Naive thymus-derived CD8-positive, alpha-beta T cell (primary cell): ENCODE measurements around the gene LEKR1. TPM values are rescaled to one million over a fixed set of nuclear protein-coding genes. Genes with fewer than 3 reads are reported as not detected.
"Not testable (repeated sequence)": the region's sequence is repeated elsewhere in the genome, so short reads cannot be mapped to it uniquely, and the experiment has no call there.

Source experiments
- ATAC-seq, 2 donors: fragments of 150-1000 bp; cut with Tn5 transposase in 1 of 2; sonication (Bioruptor Pico), chemical (Tn5 transposase) in 1 of 2; 1 replicate in 1 of 2; 2 replicates in 1 of 2; pipeline ENCODE4 v1.10.0; 2021; ENCODE audit warnings: mild to moderate bottlenecking in 2 of 2, moderate library complexity in 2 of 2
- POLR2A ChIA-PET: fragments of 350-600 bp; sonication (Branson Sonifier 250); formaldehyde crosslinking; loops from one replicate; lab custom pipeline; 2021; ENCODE audit warnings: antibody characterized with exemption; lab: Charles Lee
- DNase-seq, 10 donors: peaks; one replicate each; pipeline versions ENCODE4 v3.0.0 to v3.0.0-alpha.2; 2020 to 2022
- H3K27ac Mint-ChIP-seq, 10 donors: one replicate each; pipeline ENCODE4 v1.8.0; 2020 to 2022; ENCODE audit warnings: mild to moderate bottlenecking in 10 of 10, mixed read lengths in 10 of 10, moderate library complexity in 4 of 10, inconsistent platforms in 1 of 10
- H3K27me3 Mint-ChIP-seq, 5 donors: one replicate each; pipeline ENCODE4 v1.8.0; 2021 to 2022; ENCODE audit warnings: mixed read lengths in 5 of 5
- H3K36me3 Mint-ChIP-seq, 3 donors: one replicate each; pipeline ENCODE4 v1.8.0; 2020 to 2022; ENCODE audit warnings: mixed read lengths in 3 of 3, mild to moderate bottlenecking in 2 of 3, inconsistent platforms in 1 of 3
- H3K4me1 Mint-ChIP-seq, 4 donors: one replicate each; pipeline ENCODE4 v1.8.0; 2021 to 2022; ENCODE audit warnings: mixed read lengths in 4 of 4
- H3K4me3 Mint-ChIP-seq, 10 donors: one replicate each; pipeline ENCODE4 v1.8.0; 2020 to 2022; ENCODE audit warnings: mild to moderate bottlenecking in 10 of 10, mixed read lengths in 10 of 10, moderate library complexity in 6 of 10, inconsistent platforms in 1 of 10
- H3K9me3 Mint-ChIP-seq, 9 donors: one replicate each; pipeline ENCODE4 v1.8.0; 2020 to 2022; ENCODE audit warnings: mixed read lengths in 9 of 9, mild to moderate bottlenecking in 3 of 9, inconsistent platforms in 1 of 9, moderate library complexity in 1 of 9
- polyA plus RNA-seq, 3 donors: library from polyadenylated mRNA; unstranded; fragments of 300-500 nt; fragmentation: Illumina TruSeq; gene quantifications; one replicate each; pipeline ENCODE4 v1.2.3, GENCODE V29; 2021
- total RNA-seq, 8 experiments: library from RNA in 2 of 8; stranded (reverse) in 2 of 8; gene quantifications; one replicate each; pipeline ENCODE4 v1.2.3 and lab custom pipeline; 2021 to 2026

Gene LEKR1
- total and polyA plus RNA-seq, 5 experiments from 2014 or later: 0.33 to 3.0 (median 1.4) TPM

DNA sequence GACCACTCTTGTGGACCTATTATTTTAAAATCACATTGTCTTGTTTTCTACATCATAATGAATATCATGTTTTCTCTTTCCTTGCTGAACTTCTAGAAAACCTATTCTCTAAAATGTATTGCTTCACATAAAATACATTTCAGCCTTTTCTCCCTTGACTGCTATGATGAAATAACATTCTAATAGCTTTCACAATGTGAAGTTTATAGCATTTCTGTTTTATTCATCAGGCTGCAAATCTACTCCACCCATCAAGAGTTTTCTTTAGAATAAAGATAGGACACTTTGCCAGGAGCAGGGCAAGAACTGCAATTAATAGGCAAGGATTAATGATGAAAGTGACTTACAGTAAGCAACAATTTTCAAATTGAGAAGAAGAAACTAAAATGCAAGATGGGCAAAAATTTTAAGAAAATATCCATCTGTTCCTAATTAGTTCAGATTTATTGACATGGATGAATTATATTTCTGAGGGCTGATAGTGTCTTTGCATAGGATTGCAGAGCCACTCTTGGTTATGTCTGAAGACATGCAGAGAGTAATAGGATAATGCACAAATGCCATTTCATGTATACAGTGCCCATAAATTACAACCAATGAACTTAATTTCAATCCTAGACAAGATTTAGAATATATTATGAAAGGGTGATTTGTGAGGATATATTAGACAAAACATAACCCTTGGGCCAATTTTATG, 21.7 kb downstream of the LEKR1 start:
- H3K9me3 Mint-ChIP-seq: no peaks in the 10 kb centered on the region
- no peak overlapping the region for H3K27ac Mint-ChIP-seq
- POLR2A ChIA-PET: no interaction called here
- no peak for ATAC-seq
- no peak overlapping the region for H3K4me3 Mint-ChIP-seq
- H3K27me3 Mint-ChIP-seq: peaks cover 0 to 2% (median 0%) of the 10 kb centered on the region in 5 donors
- peaks cover 0 to 3% (median 0%) of the 10 kb centered on the region in 3 donors for H3K36me3 Mint-ChIP-seq
- no peak for DNase-seq
- no peaks in the 10 kb centered on the region for H3K4me1 Mint-ChIP-seq

DNA sequence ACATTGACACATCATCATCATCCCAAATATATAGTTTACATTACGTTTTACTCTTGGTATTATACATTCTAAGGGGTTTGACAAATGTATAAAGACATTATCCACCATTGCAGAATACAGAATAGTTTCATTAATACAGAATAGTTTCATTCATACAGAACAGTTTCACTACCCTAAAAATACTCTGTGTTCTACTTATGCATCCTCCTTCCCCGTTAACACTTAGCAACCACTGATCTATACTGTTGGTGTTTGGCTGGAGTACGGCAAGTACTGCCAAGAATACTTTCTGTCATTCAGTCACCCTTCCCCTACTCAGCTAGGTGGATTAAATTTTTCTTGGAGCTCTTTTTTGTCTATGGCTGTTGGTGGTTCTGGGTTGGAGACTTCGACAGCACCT, 33.4 kb downstream of the LEKR1 start:
- Mint-ChIP-seq H3K36me3 (no peaks in the 10 kb centered on the region), H3K4me1 (peaks cover 0 to 2% (median 0%) of the 10 kb centered on the region in 4 donors), H3K27ac (no peak overlapping the region), H3K4me3 (no peak overlapping the region), H3K9me3 (no peaks in the 10 kb centered on the region), H3K27me3 (no peaks in the 10 kb centered on the region)
- DNase-seq (no peak), ATAC-seq (no peak)
- POLR2A ChIA-PET: no interaction called here

DNA sequence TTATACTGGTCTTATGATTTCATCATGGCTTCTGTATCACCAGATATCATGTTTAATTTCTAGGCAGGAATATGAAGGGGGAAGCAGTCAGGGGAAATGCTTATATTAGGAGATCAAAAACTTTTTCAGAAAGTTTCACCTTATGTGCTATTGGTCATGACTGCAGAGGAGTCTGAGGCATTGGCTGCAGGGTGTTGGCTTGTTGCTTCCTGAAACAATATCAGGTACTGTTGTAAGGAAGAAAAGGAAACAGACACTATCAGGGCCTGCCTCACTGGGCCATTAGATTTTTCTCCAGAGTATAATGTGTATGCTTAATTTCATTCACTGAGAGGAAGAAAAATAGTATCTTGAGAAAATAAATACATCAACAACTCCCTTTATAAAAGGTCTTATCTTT, 34.7 kb downstream of the LEKR1 start:
- no peak overlapping the region for H3K4me3 Mint-ChIP-seq
- no peaks in the 10 kb centered on the region for H3K36me3 Mint-ChIP-seq
- H3K27me3 Mint-ChIP-seq: no peaks in the 10 kb centered on the region
- H3K27ac Mint-ChIP-seq: no peak overlapping the region
- ATAC-seq: no peak
- no peaks in the 10 kb centered on the region for H3K9me3 Mint-ChIP-seq
- DNase-seq: no peak
- peaks cover 0 to 2% (median 0%) of the 10 kb centered on the region in 4 donors for H3K4me1 Mint-ChIP-seq
- POLR2A ChIA-PET: no interaction called here

DNA sequence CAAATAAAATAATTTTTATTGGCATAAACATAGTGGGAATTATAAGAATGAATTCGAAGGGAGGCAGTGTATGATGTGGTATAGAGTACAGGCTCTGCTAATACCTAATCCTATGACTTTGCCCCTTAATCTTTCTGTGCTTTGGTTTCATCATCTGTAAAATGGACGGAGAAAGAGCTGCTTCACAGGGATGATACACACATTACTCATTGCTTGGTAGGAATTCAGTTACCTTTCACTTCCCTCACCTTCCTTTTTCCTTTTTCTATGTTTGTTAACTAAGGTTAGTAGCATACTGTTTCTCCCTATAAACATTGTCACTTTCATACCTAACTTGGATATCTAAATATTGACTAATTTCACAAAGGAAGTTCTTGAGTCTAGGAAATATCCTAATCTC, 36.2 kb downstream of the LEKR1 start:
- H3K4me1 Mint-ChIP-seq: peaks cover 0 to 2% (median 0%) of the 10 kb centered on the region in 4 donors
- DNase-seq: no peak
- ATAC-seq: no peak
- no peaks in the 10 kb centered on the region for H3K27me3 Mint-ChIP-seq
- no peak overlapping the region for H3K27ac Mint-ChIP-seq
- no peaks in the 10 kb centered on the region for H3K9me3 Mint-ChIP-seq
- H3K36me3 Mint-ChIP-seq: no peaks in the 10 kb centered on the region
- no peak overlapping the region for H3K4me3 Mint-ChIP-seq
- POLR2A ChIA-PET: no interaction called here

DNA sequence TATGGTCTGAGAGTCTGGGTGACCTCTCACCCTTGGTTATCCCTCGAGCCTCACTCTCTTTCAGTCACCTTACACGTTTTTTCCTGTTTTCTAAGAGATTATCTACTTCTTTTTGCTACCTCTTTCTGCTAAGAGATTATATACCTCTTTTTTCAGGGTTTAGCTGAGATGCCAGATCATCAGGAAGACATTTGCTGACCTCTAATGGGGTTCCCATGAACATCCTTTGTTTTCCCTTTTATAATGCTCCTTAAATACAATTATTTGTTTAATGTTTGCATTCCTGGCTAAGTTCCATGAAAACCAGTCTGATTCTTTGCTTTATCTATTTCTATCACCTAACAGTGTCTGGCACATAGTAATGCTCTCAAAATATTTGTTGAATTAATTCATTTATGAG, 39.6 kb downstream of the LEKR1 start:
- Mint-ChIP-seq H3K27ac (no peak overlapping the region), H3K4me1 (no peaks in the 10 kb centered on the region), H3K27me3 (no peaks in the 10 kb centered on the region), H3K4me3 (no peak overlapping the region), H3K36me3 (no peaks in the 10 kb centered on the region), H3K9me3 (no peaks in the 10 kb centered on the region)
- POLR2A ChIA-PET: no interaction called here
- ATAC-seq (no peak), DNase-seq (no peak)

DNA sequence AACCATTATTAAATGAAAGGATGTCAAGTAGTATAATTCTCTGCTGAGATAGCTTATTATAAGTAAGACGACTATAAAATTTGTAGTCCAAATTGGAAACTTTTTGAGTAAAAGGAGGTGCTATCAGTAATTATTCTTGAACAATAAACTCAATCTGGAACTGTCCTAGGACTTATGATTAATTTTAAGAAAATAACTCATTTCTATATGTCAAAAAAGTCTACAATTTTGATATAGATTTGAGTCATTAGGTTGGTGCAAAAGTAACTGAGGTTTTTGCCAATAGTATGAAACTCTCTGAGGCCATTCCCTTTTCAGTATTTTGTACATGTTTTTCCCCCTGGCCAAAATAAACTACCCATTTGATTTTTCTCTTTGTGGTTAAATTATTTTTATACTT, 41.0 kb downstream of the LEKR1 start:
- H3K4me1 Mint-ChIP-seq: no peaks in the 10 kb centered on the region
- no peak overlapping the region for H3K27ac Mint-ChIP-seq
- H3K27me3 Mint-ChIP-seq: no peaks in the 10 kb centered on the region
- DNase-seq: no peak
- POLR2A ChIA-PET: no interaction called here
- H3K9me3 Mint-ChIP-seq: peaks cover 0 to 8% (median 7%) of the 10 kb centered on the region in 9 donors
- no peak overlapping the region for H3K4me3 Mint-ChIP-seq
- peaks cover 0 to 8% (median 7%) of the 10 kb centered on the region in 3 donors for H3K36me3 Mint-ChIP-seq
- no peak for ATAC-seq

GRCh38 chr3:156867920-156868319, 41.8 kb downstream of the LEKR1 start:
- Mint-ChIP-seq H3K27ac (no peak overlapping the region), H3K36me3 (peaks cover 0 to 12% (median 12%) of the 10 kb centered on the region in 3 donors), H3K27me3 (peaks cover 0 to 1% (median 0%) of the 10 kb centered on the region in 5 donors), H3K9me3 (peaks cover 0 to 15% (median 14%) of the 10 kb centered on the region in 9 donors), H3K4me1 (no peaks in the 10 kb centered on the region), H3K4me3 (no peak overlapping the region)
- DNase-seq: no peak
- ATAC-seq: no peak
- POLR2A ChIA-PET: no interaction called here

DNA sequence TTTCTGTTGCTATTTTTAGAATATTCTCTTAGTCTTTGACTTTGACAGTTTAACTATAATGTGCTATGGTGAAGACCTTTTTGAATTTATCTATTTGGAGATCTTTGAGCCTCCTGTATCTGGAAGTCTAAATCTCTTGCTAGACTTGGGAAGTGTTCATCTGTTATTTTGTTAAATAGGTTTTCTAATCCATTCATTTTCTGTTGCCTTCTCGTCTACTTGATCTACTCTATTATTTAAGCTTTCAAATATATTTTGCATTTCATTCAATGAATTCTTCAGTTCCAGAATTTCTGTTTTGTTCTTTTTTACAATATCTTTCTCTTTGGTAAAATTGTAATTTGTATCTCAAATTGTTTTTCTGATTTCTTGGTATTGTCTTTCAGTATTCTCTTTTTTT, 47.8 kb downstream of the LEKR1 start:
- no peak for ATAC-seq
- peaks cover 0 to 8% (median 0%) of the 10 kb centered on the region in 5 donors for H3K27me3 Mint-ChIP-seq
- DNase-seq: no peak
- H3K27ac Mint-ChIP-seq: no peak overlapping the region
- H3K9me3 Mint-ChIP-seq: peaks cover 0 to 73% (median 56%) of the 10 kb centered on the region in 9 donors
- H3K4me3 Mint-ChIP-seq: no peak overlapping the region
- POLR2A ChIA-PET: no interaction called here
- H3K4me1 Mint-ChIP-seq: no peaks in the 10 kb centered on the region
- H3K36me3 Mint-ChIP-seq: peaks cover under 1 to 48% (median 43%) of the 10 kb centered on the region in 3 donors

DNA sequence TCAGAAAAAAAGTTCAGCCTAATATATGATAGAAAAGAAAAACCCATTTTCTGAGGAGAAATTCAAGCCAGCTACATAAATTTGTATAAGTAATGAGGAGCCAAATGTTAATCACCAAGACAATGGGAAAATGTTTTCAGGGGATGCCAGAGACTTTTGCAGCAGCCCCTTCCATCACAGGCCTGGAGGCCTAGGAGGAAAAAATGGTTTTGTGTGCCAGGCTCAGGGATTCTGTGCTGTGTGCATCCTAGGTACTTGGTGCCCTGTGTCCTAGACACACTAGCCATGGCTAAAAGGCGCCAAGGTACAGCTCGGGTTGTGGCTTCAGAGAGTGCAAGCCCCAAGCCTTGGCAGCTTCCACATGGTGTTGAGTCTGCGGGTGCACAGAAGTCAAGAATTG, 53.3 kb downstream of the LEKR1 start:
- H3K27ac Mint-ChIP-seq, ATAC-seq, H3K4me1 Mint-ChIP-seq, DNase-seq, H3K27me3 Mint-ChIP-seq, H3K4me3 Mint-ChIP-seq, POLR2A ChIA-PET: not testable (repeated sequence)
- Mint-ChIP-seq H3K36me3 (peaks cover 3 to 45% (median 36%) of the 10 kb centered on the region in 3 donors), H3K9me3 (peaks cover 0 to 78% (median 53%) of the 10 kb centered on the region in 9 donors)

GRCh38 chr3:156885761-156886160, 59.6 kb downstream of the LEKR1 start:
- POLR2A ChIA-PET: no interaction called here
- ATAC-seq (no peak), DNase-seq (no peak)
- Mint-ChIP-seq H3K4me3 (no peak overlapping the region), H3K4me1 (no peaks in the 10 kb centered on the region), H3K9me3 (peaks cover 0 to 34% (median 28%) of the 10 kb centered on the region in 9 donors), H3K27ac (no peak overlapping the region), H3K27me3 (no peaks in the 10 kb centered on the region), H3K36me3 (peaks cover 0 to 24% (median 20%) of the 10 kb centered on the region in 3 donors)

- H3K27me3 Mint-ChIP-seq: no peaks in the 10 kb centered on the region
- H3K4me1 Mint-ChIP-seq: no peaks in the 10 kb centered on the region
- no peak overlapping the region for H3K4me3 Mint-ChIP-seq
- POLR2A ChIA-PET: no interaction called here
- H3K9me3 Mint-ChIP-seq: peaks cover 0 to 33% (median 25%) of the 10 kb centered on the region in 9 donors
- H3K27ac Mint-ChIP-seq: no peak overlapping the region
- ATAC-seq: no peak
- peaks cover 2 to 33% (median 31%) of the 10 kb centered on the region in 3 donors for H3K36me3 Mint-ChIP-seq
- DNase-seq: no peak
Measured at GRCh38 chr3:156888176-156888575, 62.0 kb downstream of the LEKR1 start.

GRCh38 chr3:156888576-156888975, 62.4 kb downstream of the LEKR1 start:
- H3K27me3 Mint-ChIP-seq: peaks cover 0 to 2% (median 0%) of the 10 kb centered on the region in 5 donors
- H3K36me3 Mint-ChIP-seq: peaks cover 2 to 34% (median 32%) of the 10 kb centered on the region in 3 donors
- peaks cover 0 to 31% (median 22%) of the 10 kb centered on the region in 9 donors for H3K9me3 Mint-ChIP-seq
- no peak overlapping the region for H3K4me3 Mint-ChIP-seq
- no peaks in the 10 kb centered on the region for H3K4me1 Mint-ChIP-seq
- ATAC-seq: no peak
- DNase-seq: no peak
- no peak overlapping the region for H3K27ac Mint-ChIP-seq
- POLR2A ChIA-PET: no interaction called here

DNA sequence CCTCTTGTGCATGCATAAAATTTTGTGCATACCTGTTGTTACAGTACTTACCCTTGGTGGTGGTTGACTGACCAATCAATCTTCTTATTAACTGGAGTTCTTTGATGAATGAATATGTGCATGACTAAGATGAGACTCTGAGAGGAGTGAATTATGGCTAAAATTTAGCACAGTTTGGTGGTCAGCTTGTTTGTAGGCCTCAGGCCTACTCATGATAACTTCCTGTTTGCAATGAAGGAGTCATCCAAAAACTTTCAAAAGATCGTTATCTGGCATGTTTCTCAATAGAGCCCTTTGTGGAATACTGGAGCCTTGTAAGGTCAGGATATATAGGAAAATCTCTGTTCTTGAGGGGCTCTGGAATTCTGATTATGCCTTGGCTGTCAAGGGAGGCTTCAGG, 66.5 kb downstream of the LEKR1 start:
- Mint-ChIP-seq H3K9me3 (peaks cover 0 to 21% (median 11%) of the 10 kb centered on the region in 9 donors), H3K27ac (no peak overlapping the region), H3K36me3 (peaks cover 2 to 26% (median 17%) of the 10 kb centered on the region in 3 donors), H3K4me3 (no peak overlapping the region), H3K4me1 (no peaks in the 10 kb centered on the region), H3K27me3 (peaks cover 0 to 3% (median 0%) of the 10 kb centered on the region in 5 donors)
- POLR2A ChIA-PET: no interaction called here
- ATAC-seq (no peak), DNase-seq (no peak)
